GM18502 (cell line): ENCODE results near the gene SPDYE6.
"Not testable (repeated sequence)": the region's sequence is repeated elsewhere in the genome, so short reads cannot be mapped to it uniquely, and the experiment has no call there.

Source experiments
- ATAC-seq: cut with Tn5 transposase; IDR thresholded peaks from one replicate; pipeline ENCODE4 v1.9.1; 2021; ENCODE audit warnings: mild to moderate bottlenecking; ENCODE audit not compliant: unreplicated experiment, poor library complexity

The SPDYE6 gene

GRCh38 chr7:102356344-102356743, at the start of gene SPDYE6:
Gene SPDYE6, minus strand, starts transcription at chr7:102356444. Its CDS starts 421 bp downstream, at chr7:102356023.
- not testable (repeated sequence) for ATAC-seq

- ATAC-seq, result not testable (repeated sequence)
Measured at GRCh38 chr7:102404862-102405188, 48.6 kb upstream of the SPDYE6 start.

GRCh38 chr7:102404005-102404861, 48.0 kb upstream of the SPDYE6 start:
- peak; percentile 76 for ATAC-seq

- no peak for ATAC-seq
Measured at GRCh38 chr7:102403563-102403962, 47.3 kb upstream of the SPDYE6 start.

- ATAC-seq, result no peak
Measured at GRCh38 chr7:102400360-102400759, 44.1 kb upstream of the SPDYE6 start.

- ATAC-seq, result no peak
Measured at GRCh38 chr7:102398543-102398942, 42.3 kb upstream of the SPDYE6 start.

GRCh38 chr7:102396710-102397019, 40.4 kb upstream of the SPDYE6 start:
- no peak for ATAC-seq

- peak; percentile 97 for ATAC-seq
Measured at GRCh38 chr7:102395873-102396709, 39.8 kb upstream of the SPDYE6 start, which contains the start of gene PRKRIP1. Gene PRKRIP1, plus strand, starts transcription at chr7:102396363. Its CDS starts 49 bp downstream, at chr7:102396412.

GRCh38 chr7:102395592-102395872, 39.3 kb upstream of the SPDYE6 start:
- ATAC-seq, result no peak

GRCh38 chr7:102393467-102393866, 37.2 kb upstream of the SPDYE6 start:
- no peak for ATAC-seq

GRCh38 chr7:102392330-102392729, 36.1 kb upstream of the SPDYE6 start:
- ATAC-seq, result no peak

- ATAC-seq, result no peak
Measured at GRCh38 chr7:102390697-102391484, 34.6 kb upstream of the SPDYE6 start.

- no peak for ATAC-seq
Measured at GRCh38 chr7:102389810-102390209, 33.6 kb upstream of the SPDYE6 start.

GRCh38 chr7:102387064-102387463, 30.8 kb upstream of the SPDYE6 start:
- ATAC-seq, result no peak

- not testable (repeated sequence) for ATAC-seq
Measured at GRCh38 chr7:102381696-102382425, 25.6 kb upstream of the SPDYE6 start.

- ATAC-seq, result not testable (repeated sequence)
Measured at GRCh38 chr7:102380837-102381236, 24.6 kb upstream of the SPDYE6 start.

- ATAC-seq, result no peak
Measured at GRCh38 chr7:102376964-102377466, 20.8 kb upstream of the SPDYE6 start.

- not testable (repeated sequence) for ATAC-seq
Measured at GRCh38 chr7:102372796-102373195, 16.6 kb upstream of the SPDYE6 start.

- not testable (repeated sequence) for ATAC-seq
Measured at GRCh38 chr7:102370038-102370437, 13.8 kb upstream of the SPDYE6 start.

- not testable (repeated sequence) for ATAC-seq
Measured at GRCh38 chr7:102365390-102365789, 9.1 kb upstream of the SPDYE6 start.
